ENCODE data around the gene BICDL1.

BICDL1 gene, protein sequence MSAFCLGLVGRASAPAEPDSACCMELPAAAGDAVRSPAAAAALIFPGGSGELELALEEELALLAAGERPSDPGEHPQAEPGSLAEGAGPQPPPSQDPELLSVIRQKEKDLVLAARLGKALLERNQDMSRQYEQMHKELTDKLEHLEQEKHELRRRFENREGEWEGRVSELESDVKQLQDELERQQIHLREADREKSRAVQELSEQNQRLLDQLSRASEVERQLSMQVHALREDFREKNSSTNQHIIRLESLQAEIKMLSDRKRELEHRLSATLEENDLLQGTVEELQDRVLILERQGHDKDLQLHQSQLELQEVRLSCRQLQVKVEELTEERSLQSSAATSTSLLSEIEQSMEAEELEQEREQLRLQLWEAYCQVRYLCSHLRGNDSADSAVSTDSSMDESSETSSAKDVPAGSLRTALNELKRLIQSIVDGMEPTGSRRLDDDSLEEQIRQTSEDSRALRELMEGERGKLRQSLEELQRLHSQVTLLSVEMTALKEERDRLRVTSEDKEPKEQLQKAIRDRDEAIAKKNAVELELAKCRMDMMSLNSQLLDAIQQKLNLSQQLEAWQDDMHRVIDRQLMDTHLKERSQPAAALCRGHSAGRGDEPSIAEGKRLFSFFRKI

DNA sequence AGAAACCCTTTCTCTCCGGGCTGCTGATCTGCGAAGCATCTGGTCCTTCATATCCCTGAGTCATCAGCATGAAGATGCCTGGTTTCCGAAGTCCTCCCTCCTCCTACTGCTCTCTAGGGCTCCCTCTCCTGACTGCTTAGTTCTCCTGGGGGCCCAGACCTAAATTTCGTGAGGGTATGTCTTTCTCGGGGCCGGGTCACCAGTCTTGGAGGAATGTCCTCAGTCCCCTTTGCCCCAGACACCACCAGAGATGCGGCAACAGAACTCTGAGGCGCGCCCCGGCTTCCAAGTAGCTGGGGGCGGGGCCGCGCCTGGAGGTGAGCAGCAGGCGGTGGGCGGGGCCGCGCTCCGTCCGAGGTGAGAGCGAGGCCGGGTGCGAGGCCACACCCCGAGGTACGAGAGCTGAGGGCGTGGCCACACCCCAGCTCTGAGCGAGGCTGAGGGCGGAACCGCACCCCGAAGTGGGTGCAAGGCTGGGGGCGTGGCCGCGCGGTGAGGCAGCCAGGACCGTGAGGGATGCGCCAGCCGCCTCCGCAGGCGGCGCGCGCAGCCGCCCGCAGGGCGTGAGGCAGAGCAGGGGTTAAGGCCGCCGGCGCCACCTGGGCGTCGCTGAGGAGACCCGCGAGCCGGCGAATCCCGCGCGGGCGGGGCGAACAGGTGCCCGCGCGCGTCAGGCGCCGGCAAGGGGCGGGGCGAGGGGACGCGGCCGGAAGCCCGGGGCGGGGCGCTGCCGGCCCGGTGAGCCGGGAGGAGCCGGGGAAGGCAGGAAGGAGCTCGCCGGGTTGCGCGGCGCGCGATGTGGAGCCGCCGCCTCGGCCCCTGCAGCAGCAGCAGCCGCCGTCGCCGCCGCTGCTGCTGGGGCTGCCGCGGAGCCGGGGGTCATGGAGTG, at the start of gene BICDL1:
Gene BICDL1 (plus strand): TSS at position 765 of the 889 bp plus-strand sequence. CDS start 633 bp downstream, outside the sequence.
- H3F3A ChIP-seq (ENCODE audit: low read depth), result no peaks in the 10 kb centered on the region
- peaks cover 8% of the 10 kb centered on the region for H4K20me1 ChIP-seq (ENCODE audit: insufficient read depth, low read length, poor library complexity, severe bottlenecking)
- no peak within 1 kb of the TSS for H3K9ac ChIP-seq (ENCODE audit: low read depth, low read length, poor library complexity, severe bottlenecking)
- H3K36me3 ChIP-seq (ENCODE audit: insufficient read depth, low read length), result no peaks in the 10 kb centered on the region
- H3K4me3 ChIP-seq (ENCODE audit: low read length, poor library complexity, severe bottlenecking), result peak within 1 kb of the TSS; percentile 74
- H3K4me1 ChIP-seq (ENCODE audit: insufficient read depth, low read length, poor library complexity, severe bottlenecking), result peaks cover 18% of the 10 kb centered on the region
- H3K27me3 ChIP-seq (ENCODE audit: insufficient read depth, low read length, poor library complexity, severe bottlenecking), result no peaks in the 10 kb centered on the region
- peak within 1 kb of the TSS; percentile 75 for H3K4me2 ChIP-seq (ENCODE audit: low read depth, low read length, poor library complexity, severe bottlenecking)
- no peaks in the 10 kb centered on the region for H3K9me2 ChIP-seq (replicated peaks; ENCODE audit: low read depth, low read length)
- H2AFZ ChIP-seq (ENCODE audit: low read length), result peak within 1 kb of the TSS; percentile 83
- H3K79me2 ChIP-seq (ENCODE audit: insufficient read depth, low read length), result no peaks in the 10 kb centered on the region
- no peak for TF ChIP-seq EZH2phosphoT487 (IDR thresholded peaks at IDR 0.05; ENCODE audit: borderline replicate concordance)
- TF ChIP-seq, protein P1, sequence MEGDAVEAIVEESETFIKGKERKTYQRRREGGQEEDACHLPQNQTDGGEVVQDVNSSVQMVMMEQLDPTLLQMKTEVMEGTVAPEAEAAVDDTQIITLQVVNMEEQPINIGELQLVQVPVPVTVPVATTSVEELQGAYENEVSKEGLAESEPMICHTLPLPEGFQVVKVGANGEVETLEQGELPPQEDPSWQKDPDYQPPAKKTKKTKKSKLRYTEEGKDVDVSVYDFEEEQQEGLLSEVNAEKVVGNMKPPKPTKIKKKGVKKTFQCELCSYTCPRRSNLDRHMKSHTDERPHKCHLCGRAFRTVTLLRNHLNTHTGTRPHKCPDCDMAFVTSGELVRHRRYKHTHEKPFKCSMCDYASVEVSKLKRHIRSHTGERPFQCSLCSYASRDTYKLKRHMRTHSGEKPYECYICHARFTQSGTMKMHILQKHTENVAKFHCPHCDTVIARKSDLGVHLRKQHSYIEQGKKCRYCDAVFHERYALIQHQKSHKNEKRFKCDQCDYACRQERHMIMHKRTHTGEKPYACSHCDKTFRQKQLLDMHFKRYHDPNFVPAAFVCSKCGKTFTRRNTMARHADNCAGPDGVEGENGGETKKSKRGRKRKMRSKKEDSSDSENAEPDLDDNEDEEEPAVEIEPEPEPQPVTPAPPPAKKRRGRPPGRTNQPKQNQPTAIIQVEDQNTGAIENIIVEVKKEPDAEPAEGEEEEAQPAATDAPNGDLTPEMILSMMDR (conservative IDR thresholded peaks at IDR 0.05; ENCODE audit: low read length), result peak; percentile 50
- no peaks in the 10 kb centered on the region for H3K9me3 ChIP-seq (ENCODE audit: insufficient read depth, low read depth, low read length)

DNA sequence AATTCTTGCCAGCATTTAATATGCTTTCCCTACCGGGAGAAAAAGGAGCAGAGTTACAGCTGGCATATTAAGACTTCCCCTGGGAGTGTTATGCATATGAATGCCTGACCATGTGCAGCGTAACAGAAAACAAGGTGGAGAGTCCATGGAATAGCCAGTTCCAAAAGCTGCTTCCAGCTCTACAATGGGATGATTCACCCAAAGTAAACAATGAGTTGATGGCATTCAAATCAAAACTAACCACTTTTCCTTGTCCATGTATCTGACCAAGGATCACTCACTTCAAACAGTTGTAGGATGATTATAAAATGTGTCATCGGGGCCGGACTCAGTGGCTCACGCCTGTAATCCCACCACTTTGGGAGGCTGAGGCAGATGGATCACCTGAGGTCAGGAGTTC, 48.1 kb upstream of the BICDL1 start:
- TF ChIP-seq EZH2phosphoT487 (IDR thresholded peaks at IDR 0.05; ENCODE audit: borderline replicate concordance), result no peak
- TF ChIP-seq, protein P1 (conservative IDR thresholded peaks at IDR 0.05; ENCODE audit: low read length), result no peak
- Histone ChIP-seq H2AFZ (ENCODE audit: low read length) (no peak overlapping the region), H4K20me1 (ENCODE audit: insufficient read depth, low read length, poor library complexity, severe bottlenecking) (no peaks in the 10 kb centered on the region), H3F3A (ENCODE audit: low read depth) (no peaks in the 10 kb centered on the region), H3K79me2 (ENCODE audit: insufficient read depth, low read length) (no peaks in the 10 kb centered on the region), H3K9me2 (replicated peaks; ENCODE audit: low read depth, low read length) (no peaks in the 10 kb centered on the region), H3K9me3 (ENCODE audit: insufficient read depth, low read depth, low read length) (no peaks in the 10 kb centered on the region), H3K36me3 (ENCODE audit: insufficient read depth, low read length) (no peaks in the 10 kb centered on the region), H3K4me2 (ENCODE audit: low read depth, low read length, poor library complexity, severe bottlenecking) (no peak overlapping the region), H3K4me1 (ENCODE audit: insufficient read depth, low read length, poor library complexity, severe bottlenecking) (no peaks in the 10 kb centered on the region), H3K27me3 (ENCODE audit: insufficient read depth, low read length, poor library complexity, severe bottlenecking) (no peaks in the 10 kb centered on the region), H3K4me3 (ENCODE audit: low read length, poor library complexity, severe bottlenecking) (no peak overlapping the region), H3K9ac (ENCODE audit: low read depth, low read length, poor library complexity, severe bottlenecking) (no peak overlapping the region)

DNA sequence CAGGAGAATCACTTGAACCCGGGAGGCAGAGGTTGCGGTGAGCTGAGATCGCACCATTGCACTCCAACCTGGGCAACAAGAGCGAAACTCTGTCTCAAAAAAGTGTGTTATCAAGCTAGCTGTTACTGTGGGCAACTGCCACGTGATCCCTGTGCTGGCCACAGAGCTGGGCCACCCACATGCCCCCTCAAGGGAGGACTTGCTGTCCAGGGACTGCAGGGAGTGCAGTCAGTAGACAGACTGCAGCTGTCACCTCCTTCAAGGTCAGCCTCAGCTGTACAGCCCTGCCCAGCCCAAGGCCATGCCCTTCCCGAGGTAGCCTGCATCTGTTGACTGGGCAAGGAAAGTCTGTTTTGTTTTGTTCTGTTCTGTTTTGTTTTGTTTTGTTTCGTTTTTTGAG, 46.6 kb upstream of the BICDL1 start:
- Histone ChIP-seq H2AFZ (ENCODE audit: low read length) (no peak overlapping the region; the same call in 1 of the 2 replicates), H4K20me1 (ENCODE audit: insufficient read depth, low read length, poor library complexity, severe bottlenecking) (no peaks in the 10 kb centered on the region), H3K9ac (ENCODE audit: low read depth, low read length, poor library complexity, severe bottlenecking) (no peak overlapping the region), H3K4me2 (ENCODE audit: low read depth, low read length, poor library complexity, severe bottlenecking) (no peak overlapping the region), H3K4me3 (ENCODE audit: low read length, poor library complexity, severe bottlenecking) (no peak overlapping the region), H3K9me3 (ENCODE audit: insufficient read depth, low read depth, low read length) (no peaks in the 10 kb centered on the region), H3K9me2 (replicated peaks; ENCODE audit: low read depth, low read length) (no peaks in the 10 kb centered on the region), H3K79me2 (ENCODE audit: insufficient read depth, low read length) (no peaks in the 10 kb centered on the region), H3K27me3 (ENCODE audit: insufficient read depth, low read length, poor library complexity, severe bottlenecking) (no peaks in the 10 kb centered on the region), H3K36me3 (ENCODE audit: insufficient read depth, low read length) (no peaks in the 10 kb centered on the region), H3K4me1 (ENCODE audit: insufficient read depth, low read length, poor library complexity, severe bottlenecking) (no peaks in the 10 kb centered on the region), H3F3A (ENCODE audit: low read depth) (no peaks in the 10 kb centered on the region)
- TF ChIP-seq EZH2phosphoT487 (IDR thresholded peaks at IDR 0.05; ENCODE audit: borderline replicate concordance), result no peak
- TF ChIP-seq, protein P1 (conservative IDR thresholded peaks at IDR 0.05; ENCODE audit: low read length), result no peak
